H9 (cell line): ENCODE measurements around the gene PHLDA2. TPM values are rescaled to one million over a fixed set of nuclear protein-coding genes. Genes with fewer than 3 reads are reported as not detected.

Experiments
- DNase-seq: peaks from one replicate; pipeline ENCODE4 v3.0.0-alpha.2; 2017
- H2AFZ ChIP-seq: one replicate; pipeline ENCODE4 v1.6.1; 2013; ENCODE audit warnings: mild to moderate bottlenecking, low read length, control low read depth, moderate library complexity
- H2AK5ac ChIP-seq: 2 replicates; pipeline ENCODE4 v1.6.1; 2013; ENCODE audit warnings: low read length, control low read depth, mixed read lengths; ENCODE audit not compliant: insufficient read length
- H2BK120ac ChIP-seq: one replicate; pipeline ENCODE4 v1.6.1; 2013; ENCODE audit warnings: low read depth, mild to moderate bottlenecking, low read length, control low read depth, inconsistent platforms; ENCODE audit not compliant: poor library complexity, severe bottlenecking
- H2BK12ac ChIP-seq: 2 replicates; pipeline ENCODE4 v1.6.1; 2013; ENCODE audit warnings: low read length, control low read depth, mixed read lengths, low read depth; ENCODE audit not compliant: insufficient read length
- H2BK15ac ChIP-seq: 2 replicates; pipeline ENCODE4 v1.6.1; 2013; ENCODE audit warnings: low read depth, low read length, control low read depth
- H2BK20ac ChIP-seq: one replicate; pipeline ENCODE4 v1.6.1; 2013; ENCODE audit warnings: low read depth, mild to moderate bottlenecking, low read length, control low read depth, inconsistent platforms; ENCODE audit not compliant: poor library complexity, severe bottlenecking
- H2BK5ac ChIP-seq: 2 replicates; pipeline ENCODE4 v1.6.1; 2013; ENCODE audit warnings: low read length, control low read depth, mixed read lengths; ENCODE audit not compliant: insufficient read length
- H3K14ac ChIP-seq: 2 replicates; pipeline ENCODE4 v1.6.1; 2013; ENCODE audit warnings: low read length, control low read depth; ENCODE audit not compliant: insufficient read depth
- H3K18ac ChIP-seq: 2 replicates; pipeline ENCODE4 v1.6.1; 2013; ENCODE audit warnings: low read depth, mild to moderate bottlenecking, mixed read lengths, low read length, control low read depth; ENCODE audit not compliant: insufficient read length
- H3K23ac ChIP-seq: 2 replicates; pipeline ENCODE4 v1.6.1; 2013; ENCODE audit warnings: low read length, control low read depth, mixed read lengths, low read depth; ENCODE audit not compliant: insufficient read length
- H3K23me2 ChIP-seq: 2 replicates; pipeline ENCODE4 v1.6.1; 2013; ENCODE audit warnings: low read depth, mild to moderate bottlenecking, mixed read lengths, low read length, control low read depth; ENCODE audit not compliant: insufficient read length, poor library complexity, severe bottlenecking
- H3K27ac ChIP-seq: 2 replicates; pipeline ENCODE4 v1.5.1; 2013; ENCODE audit warnings: low read length, control low read depth, mixed read lengths, low read depth; ENCODE audit not compliant: insufficient read length
- H3K27me3 ChIP-seq: 2 replicates; pipeline ENCODE4 v1.6.1; 2013; ENCODE audit warnings: low read length, control low read depth, inconsistent platforms; ENCODE audit not compliant: insufficient read depth
- H3K4ac ChIP-seq: 2 replicates; pipeline ENCODE4 v1.6.1; 2013; ENCODE audit warnings: low read depth, mild to moderate bottlenecking, control low read depth, inconsistent platforms, low read length, moderate library complexity
- H3K4me1 ChIP-seq: 2 replicates; pipeline ENCODE4 v1.6.1; 2013; ENCODE audit warnings: low read length, control low read depth, inconsistent platforms; ENCODE audit not compliant: insufficient read depth
- H3K4me2 ChIP-seq: 2 replicates; pipeline ENCODE4 v1.6.1; 2013; ENCODE audit warnings: low read length, control low read depth, mixed read lengths; ENCODE audit not compliant: insufficient read length, insufficient read depth
- H3K56ac ChIP-seq: 2 replicates; pipeline ENCODE4 v1.6.1; 2013; ENCODE audit warnings: low read depth, mild to moderate bottlenecking, mixed read lengths, low read length, control low read depth; ENCODE audit not compliant: insufficient read length
- H3K79me1 ChIP-seq: 2 replicates; pipeline ENCODE4 v1.6.1; 2013; ENCODE audit warnings: low read depth, mild to moderate bottlenecking, moderate library complexity, low read length, control low read depth, inconsistent platforms; ENCODE audit not compliant: insufficient read depth, poor library complexity, severe bottlenecking
- H3K79me2 ChIP-seq: 2 replicates; pipeline ENCODE4 v1.6.1; 2013; ENCODE audit warnings: low read length, control low read depth, inconsistent platforms; ENCODE audit not compliant: insufficient read depth
- H3K9ac ChIP-seq: 2 replicates; pipeline ENCODE4 v1.6.1; 2013; ENCODE audit warnings: low read length, control low read depth, mixed read lengths; ENCODE audit not compliant: insufficient read length; ENCODE audit errors: extremely low read depth
- H3K9me3 ChIP-seq: one replicate; pipeline ENCODE4 v1.6.1; 2013; ENCODE audit warnings: low read depth, low read length, inconsistent platforms; ENCODE audit not compliant: control insufficient read depth
- H3T11ph ChIP-seq: one replicate; pipeline ENCODE4 v1.6.1; 2013; ENCODE audit warnings: mild to moderate bottlenecking, low read length, control low read depth, inconsistent platforms
- H4K20me1 ChIP-seq: one replicate; pipeline ENCODE4 v1.6.1; 2013; ENCODE audit not compliant: control insufficient read depth, insufficient read length, insufficient read depth
- H4K5ac ChIP-seq: 2 replicates; pipeline ENCODE4 v1.6.1; 2013; ENCODE audit warnings: low read depth, mild to moderate bottlenecking, mixed read lengths, low read length, control low read depth; ENCODE audit not compliant: insufficient read length
- H4K8ac ChIP-seq: replicated peaks from 2 replicates; pipeline ENCODE4 v1.6.1; 2013; ENCODE audit warnings: low read length, control low read depth, mixed read lengths, low read depth; ENCODE audit not compliant: insufficient read length
- H4K91ac ChIP-seq: 2 replicates; pipeline ENCODE4 v1.6.1; 2013; ENCODE audit warnings: low read depth, mild to moderate bottlenecking, moderate library complexity, mixed read lengths, low read length, control low read depth; ENCODE audit not compliant: insufficient read length
- H3K27ac Mint-ChIP-seq, 3 experiments: 2 replicates in 2 of 3; 3 replicates in 1 of 3; pipeline ENCODE4 v1.8.0; 2020 to 2021; ENCODE audit warnings: mixed read lengths in 3 of 3, mild to moderate bottlenecking in 1 of 3, moderate library complexity in 1 of 3
- H3K27me3 Mint-ChIP-seq: 2 replicates; pipeline ENCODE4 v1.8.0; 2021; ENCODE audit warnings: low read depth, mild to moderate bottlenecking, moderate library complexity, mixed read lengths
- H3K36me3 Mint-ChIP-seq, 3 experiments: 2 replicates in 2 of 3; 3 replicates in 1 of 3; pipeline ENCODE4 v1.8.0; 2020 to 2021; ENCODE audit warnings: low read depth in 3 of 3, mixed read lengths in 3 of 3; ENCODE audit not compliant: insufficient read depth in 1 of 3
- H3K4me1 Mint-ChIP-seq, 2 experiments: 2 replicates each; pipeline ENCODE4 v1.8.0; 2020; ENCODE audit warnings: mixed read lengths in 2 of 2
- H3K4me3 Mint-ChIP-seq, 2 experiments: 2 replicates in 1 of 2; 3 replicates in 1 of 2; pipeline ENCODE4 v1.8.0; 2020 to 2021; ENCODE audit warnings: mild to moderate bottlenecking in 2 of 2, mixed read lengths in 2 of 2, moderate library complexity in 1 of 2
- H3K9me3 Mint-ChIP-seq, 2 experiments: 2 replicates in 1 of 2; 3 replicates in 1 of 2; pipeline ENCODE4 v1.8.0; 2020; ENCODE audit warnings: mild to moderate bottlenecking in 2 of 2, mixed read lengths in 2 of 2, moderate library complexity in 1 of 2
- CTCF ChIP-seq: fragments of 200-600 bp; sonication (generic); conservative IDR thresholded peaks from 3 replicates; pipeline ENCODE4 v1.8.0; 2021; ENCODE audit warnings: antibody characterized with exemption, mild to moderate bottlenecking
- WGBS: extraction: QIAGEN DNeasy Blood & Tissue Kit; methylation state at CpG from one replicate; pipeline ENCODE4 v1.1.7; 2013; ENCODE audit warnings: missing lambda C conversion rate, low lambda C conversion rate, mixed read lengths; ENCODE audit not compliant: insufficient read length; ENCODE audit errors: extremely low coverage; 5-methylcytosine and 5-hydroxymethylcytosine counted together
- total RNA-seq: library from RNA; stranded (reverse); gene quantifications from 2 replicates; pipeline ENCODE4 v1.2.1, GENCODE V29; 2021

The PHLDA2 gene
- total RNA-seq, 1 experiment from 2014 or later: 42.8 TPM

DNA sequence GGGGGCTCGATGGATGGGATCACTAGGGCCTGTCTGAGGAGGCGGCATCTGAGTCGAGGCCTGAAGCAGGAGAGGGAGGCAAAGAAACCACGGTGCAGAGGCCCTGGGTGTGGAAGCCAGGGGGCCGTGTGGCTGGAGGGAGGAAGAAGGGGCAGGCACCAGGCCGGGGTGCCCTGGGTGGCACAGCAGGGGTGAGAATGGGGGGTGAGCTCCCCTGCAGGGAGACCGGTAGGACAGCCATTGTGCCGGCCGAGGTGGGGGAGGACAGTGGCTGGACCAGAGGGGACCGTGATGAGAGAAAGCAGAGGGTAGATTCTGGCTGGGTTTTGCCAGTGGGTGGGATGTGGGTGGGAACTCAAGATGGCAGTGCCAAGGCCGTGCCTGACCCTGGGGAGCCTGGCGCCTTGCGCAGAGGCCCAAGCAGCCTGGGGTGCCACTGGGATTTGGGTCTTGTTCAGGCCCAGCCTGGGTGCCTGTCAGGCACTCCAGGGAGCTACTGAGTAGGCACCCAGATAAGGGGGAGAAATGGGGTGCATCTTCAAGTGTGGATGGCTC lies 18.7 kb downstream of the PHLDA2 start:
- Mint-ChIP-seq H3K27me3 (peaks cover 11% of the 10 kb centered on the region), H3K27ac (peak overlapping the region in 2 of 3 experiments; percentile 50 to 79; a peak in 3 of 7 replicates), H3K36me3 (peaks cover 6 to 12% (median 10%) of the 10 kb centered on the region in 3 experiments), H3K4me1 (peaks cover 10% of the 10 kb centered on the region in 2 experiments; a peak in 3 of 4 replicates), H3K4me3 (no peak overlapping the region), H3K9me3 (peaks cover 4 to 13% of the 10 kb centered on the region in 2 experiments; a peak in 4 of 5 replicates)
- no peaks in the 10 kb centered on the region for H3K79me1 ChIP-seq
- H3K27me3 ChIP-seq: no peaks in the 10 kb centered on the region
- no peak overlapping the region for H3K23ac ChIP-seq
- H4K8ac ChIP-seq: no peak overlapping the region
- no peaks in the 10 kb centered on the region for H3K23me2 ChIP-seq
- no peak overlapping the region for H3K14ac ChIP-seq
- H2BK12ac ChIP-seq: no peak overlapping the region
- no peak for DNase-seq
- H3K56ac ChIP-seq: no peak overlapping the region
- no peak overlapping the region for H4K91ac ChIP-seq
- no peak overlapping the region for H2AFZ ChIP-seq
- no peak overlapping the region for H2BK120ac ChIP-seq
- no peak overlapping the region for H4K5ac ChIP-seq
- no peaks in the 10 kb centered on the region for H3K79me2 ChIP-seq
- no peak overlapping the region for H3K27ac ChIP-seq
- H3K4me2 ChIP-seq: no peak overlapping the region
- H3T11ph ChIP-seq: no peak overlapping the region
- whole genome bisulfite sequencing: no CpG with 5 or more reads among the region's 13 CpGs
- H3K9me3 ChIP-seq: no peaks in the 10 kb centered on the region
- H4K20me1 ChIP-seq: peaks cover 2% of the 10 kb centered on the region
- H3K9ac ChIP-seq: no peak overlapping the region
- no peak overlapping the region for H2BK15ac ChIP-seq
- no peaks in the 10 kb centered on the region for H3K4me1 ChIP-seq
- no peak overlapping the region for H2BK20ac ChIP-seq
- no peak for TF ChIP-seq CTCF
- no peak overlapping the region for H2AK5ac ChIP-seq
- no peak overlapping the region for H3K4ac ChIP-seq
- no peak overlapping the region for H3K18ac ChIP-seq
- no peak overlapping the region for H2BK5ac ChIP-seq
